ENCODE measurements around the gene INTS2.

The INTS2 gene

GRCh38 chr17:61843435-61843834 lies 84.3 kb downstream of the INTS2 start:
- TF ChIP-seq GATA2 (IDR thresholded peaks at IDR 0.05; ENCODE audit: low read depth, low read length), result no peak
- TF ChIP-seq GATA3 (IDR thresholded peaks at IDR 0.05; ENCODE audit: low read depth, low read length), result no peak

- TF ChIP-seq GATA2 (IDR thresholded peaks at IDR 0.05; ENCODE audit: low read depth, low read length) (no peak), GATA3 (IDR thresholded peaks at IDR 0.05; ENCODE audit: low read depth, low read length) (no peak)
These were observed 84.9 kb downstream of the INTS2 start for GRCh38 chr17:61842899-61843298.

- TF ChIP-seq GATA2 (IDR thresholded peaks at IDR 0.05; ENCODE audit: low read depth, low read length), result no peak
- no peak for TF ChIP-seq GATA3 (IDR thresholded peaks at IDR 0.05; ENCODE audit: low read depth, low read length)
These were observed 88.4 kb downstream of the INTS2 start for GRCh38 chr17:61839300-61839786.

GRCh38 chr17:61837175-61838051 lies 90.4 kb downstream of the INTS2 start:
- no peak for TF ChIP-seq GATA3 (IDR thresholded peaks at IDR 0.05; ENCODE audit: low read depth, low read length)
- no peak for TF ChIP-seq GATA2 (IDR thresholded peaks at IDR 0.05; ENCODE audit: low read depth, low read length)

GRCh38 chr17:61836266-61837174 lies 91.3 kb downstream of the INTS2 start:
- TF ChIP-seq GATA3 (IDR thresholded peaks at IDR 0.05; ENCODE audit: low read depth, low read length) (no peak), GATA2 (IDR thresholded peaks at IDR 0.05; ENCODE audit: low read depth, low read length) (no peak)

- TF ChIP-seq GATA3 (IDR thresholded peaks at IDR 0.05; ENCODE audit: low read depth, low read length) (no peak), GATA2 (IDR thresholded peaks at IDR 0.05; ENCODE audit: low read depth, low read length) (no peak)
These were observed 92.2 kb downstream of the INTS2 start for GRCh38 chr17:61835606-61836005.

GRCh38 chr17:61834610-61835009 lies 93.2 kb downstream of the INTS2 start:
- TF ChIP-seq GATA2 (IDR thresholded peaks at IDR 0.05; ENCODE audit: low read depth, low read length) (no peak), GATA3 (IDR thresholded peaks at IDR 0.05; ENCODE audit: low read depth, low read length) (no peak)

- no peak for TF ChIP-seq GATA2 (IDR thresholded peaks at IDR 0.05; ENCODE audit: low read depth, low read length)
- no peak for TF ChIP-seq GATA3 (IDR thresholded peaks at IDR 0.05; ENCODE audit: low read depth, low read length)
These were observed 94.1 kb downstream of the INTS2 start for GRCh38 chr17:61833536-61834193.

GRCh38 chr17:61832463-61832862 lies 95.3 kb downstream of the INTS2 start:
- no peak for TF ChIP-seq GATA3 (IDR thresholded peaks at IDR 0.05; ENCODE audit: low read depth, low read length)
- no peak for TF ChIP-seq GATA2 (IDR thresholded peaks at IDR 0.05; ENCODE audit: low read depth, low read length)

- TF ChIP-seq GATA2 (IDR thresholded peaks at IDR 0.05; ENCODE audit: low read depth, low read length) (no peak), GATA3 (IDR thresholded peaks at IDR 0.05; ENCODE audit: low read depth, low read length) (no peak)
These were observed 96.7 kb downstream of the INTS2 start for GRCh38 chr17:61831099-61831498.

- TF ChIP-seq GATA3 (IDR thresholded peaks at IDR 0.05; ENCODE audit: low read depth, low read length), result no peak
These were observed 99.1 kb downstream of the INTS2 start for GRCh38 chr17:61828694-61829093.

GRCh38 chr17:61827649-61828395 lies 100.0 kb downstream of the INTS2 start:
- TF ChIP-seq GATA2 (IDR thresholded peaks at IDR 0.05; ENCODE audit: low read depth, low read length) (no peak), GATA3 (IDR thresholded peaks at IDR 0.05; ENCODE audit: low read depth, low read length) (no peak)

GRCh38 chr17:61825448-61826137 lies 102.2 kb downstream of the INTS2 start:
- TF ChIP-seq GATA2 (IDR thresholded peaks at IDR 0.05; ENCODE audit: low read depth, low read length), result no peak
- no peak for TF ChIP-seq GATA3 (IDR thresholded peaks at IDR 0.05; ENCODE audit: low read depth, low read length)

Data from SH-SY5Y (cell line).